Measurements from ENCODE around the gene CTRB1.
"Not testable (repeated sequence)": the region's sequence is repeated elsewhere in the genome, so short reads cannot be mapped to it uniquely, and the experiment has no call there.

CTRB1 gene

DNA sequence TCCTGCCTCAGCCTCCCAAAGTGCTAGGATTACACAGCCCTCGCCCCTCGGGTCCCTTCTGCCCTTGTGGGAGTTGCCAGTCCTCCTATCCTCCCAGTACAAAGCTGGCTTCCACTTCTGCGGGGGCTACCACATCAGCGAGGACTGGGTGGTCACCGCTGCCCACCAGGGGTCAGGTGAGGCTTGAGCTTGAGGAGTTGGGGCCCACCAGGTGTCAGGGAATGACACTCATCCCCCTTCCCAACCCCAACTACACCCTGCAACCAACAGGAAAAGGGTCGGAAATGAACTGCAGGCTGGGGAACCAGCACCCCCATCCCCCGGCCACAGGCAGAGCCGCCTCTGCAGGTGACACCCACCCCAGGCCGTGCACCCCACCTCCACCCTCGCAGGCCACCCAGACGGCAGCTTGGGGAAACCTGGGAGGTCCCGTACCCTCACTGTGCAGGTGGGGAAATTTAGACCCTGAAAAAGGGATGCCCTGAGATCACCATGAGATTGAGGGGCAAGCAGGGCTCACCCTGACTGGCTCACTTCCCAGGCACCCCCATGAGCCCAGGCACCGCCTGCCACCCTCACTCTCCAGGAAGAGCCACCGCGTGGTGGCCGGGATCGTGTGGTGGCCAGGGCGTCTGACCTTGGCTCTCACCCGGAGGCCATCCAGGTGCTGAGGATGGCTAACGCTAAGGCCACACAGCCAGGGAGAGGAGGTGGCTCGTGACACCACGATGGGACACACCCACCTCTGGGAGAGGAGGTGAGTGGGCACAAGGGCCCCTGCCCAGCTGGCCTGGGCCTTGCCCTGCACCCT lies 8.0 kb downstream of the CTRB1 start:
- no peak for DNase-seq

DNA sequence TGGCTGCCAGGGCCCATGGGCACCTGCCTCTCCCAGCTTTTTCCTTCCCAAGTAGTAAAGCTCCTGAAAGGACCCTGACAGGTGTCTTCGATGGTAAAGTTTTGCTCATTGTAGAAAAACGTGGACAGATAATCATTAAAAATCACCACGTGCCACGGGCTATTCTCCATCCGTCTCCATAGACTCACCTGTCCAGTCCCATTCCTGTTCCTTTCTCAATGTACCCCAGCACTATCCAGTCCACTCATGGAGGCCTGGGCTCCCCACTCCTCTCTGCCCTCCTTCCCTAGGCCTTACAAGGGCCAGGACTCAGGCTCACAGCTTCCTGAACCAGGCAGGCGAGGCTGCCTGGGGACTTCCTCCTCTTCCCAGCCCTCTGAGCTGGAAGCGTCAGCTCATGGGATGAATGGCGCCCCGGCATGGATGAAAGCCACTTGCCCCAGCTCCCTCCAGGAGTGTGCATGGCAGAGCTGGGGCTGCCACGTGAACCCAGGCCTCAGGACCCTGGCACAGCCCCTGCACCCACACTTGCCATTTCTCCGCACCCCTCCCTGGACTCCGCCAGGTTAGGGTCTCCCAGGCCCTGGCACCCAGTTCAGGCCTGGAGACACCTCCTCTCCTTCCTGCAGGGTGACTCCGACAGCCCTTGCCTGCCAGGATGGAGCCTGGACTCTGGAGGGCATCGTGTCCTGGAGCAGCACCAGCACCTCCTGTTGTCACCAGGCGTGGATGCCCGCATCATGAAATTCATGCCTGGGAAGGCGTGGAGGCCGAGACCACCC lies 8.8 kb downstream of the CTRB1 start:
- no peak for DNase-seq

DNA sequence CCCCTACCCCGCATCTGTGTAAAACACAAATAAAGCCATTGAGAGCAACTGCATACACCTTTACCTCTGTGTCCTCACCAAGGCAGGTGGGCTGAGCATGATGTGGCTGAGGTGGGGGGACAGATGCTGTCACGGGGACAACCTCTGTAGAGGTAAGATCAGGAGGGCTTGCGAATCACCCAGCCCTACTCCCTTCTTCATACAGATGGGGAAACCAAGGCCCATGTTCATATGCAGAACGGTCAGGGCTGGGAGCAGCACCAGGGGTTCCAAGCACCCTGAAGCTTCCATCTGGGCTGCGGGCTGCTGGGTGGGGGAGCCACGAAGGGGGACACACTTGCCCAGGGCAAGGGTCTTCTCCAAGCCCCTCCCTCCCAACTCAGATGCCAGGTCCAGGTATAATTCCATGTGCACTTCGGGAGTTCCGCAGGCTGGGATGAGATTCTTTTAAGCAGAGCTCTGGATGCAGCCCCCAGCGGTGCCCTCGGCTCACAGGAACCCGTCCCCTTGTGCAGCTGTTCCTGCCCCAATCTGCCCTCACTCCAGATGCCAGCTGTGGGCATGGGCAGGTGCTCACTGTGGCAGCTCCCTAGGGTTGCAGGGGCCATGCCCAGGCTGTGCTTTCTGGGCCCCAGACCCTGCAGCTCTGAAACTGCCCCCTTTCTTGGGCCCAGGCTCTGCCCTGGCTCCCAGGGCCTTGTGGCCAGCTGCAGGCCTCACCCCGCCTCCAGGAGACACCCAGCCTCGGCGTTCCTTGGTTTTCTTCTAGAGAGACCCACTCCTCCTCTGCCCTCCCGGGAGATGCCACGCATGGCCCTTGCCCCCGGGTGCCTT lies 9.6 kb downstream of the CTRB1 start:
- no peak for DNase-seq

DNA sequence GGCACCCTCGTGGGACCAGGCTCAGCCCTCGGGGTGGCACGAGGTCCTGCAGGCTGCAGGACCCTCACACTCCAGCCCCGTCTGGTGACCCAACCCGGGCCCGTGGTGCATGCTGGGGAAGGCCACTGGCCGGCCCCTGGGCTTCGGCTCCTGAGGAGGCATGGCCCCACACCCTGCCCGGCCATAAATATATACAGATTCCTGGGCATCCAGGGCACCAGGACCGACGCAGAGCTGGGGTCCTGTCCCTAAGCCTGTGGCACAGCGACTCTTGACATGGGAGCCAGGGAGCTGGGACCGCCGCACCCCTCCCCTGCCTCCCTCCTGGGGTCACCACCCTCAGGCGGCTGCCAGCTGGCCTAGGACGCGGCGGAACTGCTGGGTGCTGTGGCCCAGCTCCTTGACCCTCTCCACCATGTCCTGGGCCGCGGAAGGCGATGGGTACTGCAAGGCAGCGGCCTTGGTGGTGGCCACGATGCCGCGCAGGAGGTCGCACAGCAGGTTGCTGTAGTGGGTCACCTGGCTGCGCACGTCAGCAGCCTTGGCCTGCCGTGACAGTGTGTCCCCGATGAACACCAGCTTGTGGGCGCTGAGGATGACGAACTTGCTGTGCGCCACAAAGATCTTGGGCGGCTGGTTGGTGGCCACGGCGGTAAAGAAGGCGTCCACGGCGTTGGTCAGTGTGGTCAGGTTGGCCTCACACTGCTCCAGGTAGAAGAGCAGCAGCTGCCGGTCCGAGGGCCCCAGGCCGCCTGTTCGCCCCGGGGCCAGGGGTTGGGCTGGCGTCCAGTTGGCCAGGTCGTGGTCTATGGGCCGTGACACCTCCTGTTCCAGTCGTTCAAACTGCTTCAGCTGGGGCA lies 10.6 kb downstream of the CTRB1 start:
- no peak for DNase-seq

DNA sequence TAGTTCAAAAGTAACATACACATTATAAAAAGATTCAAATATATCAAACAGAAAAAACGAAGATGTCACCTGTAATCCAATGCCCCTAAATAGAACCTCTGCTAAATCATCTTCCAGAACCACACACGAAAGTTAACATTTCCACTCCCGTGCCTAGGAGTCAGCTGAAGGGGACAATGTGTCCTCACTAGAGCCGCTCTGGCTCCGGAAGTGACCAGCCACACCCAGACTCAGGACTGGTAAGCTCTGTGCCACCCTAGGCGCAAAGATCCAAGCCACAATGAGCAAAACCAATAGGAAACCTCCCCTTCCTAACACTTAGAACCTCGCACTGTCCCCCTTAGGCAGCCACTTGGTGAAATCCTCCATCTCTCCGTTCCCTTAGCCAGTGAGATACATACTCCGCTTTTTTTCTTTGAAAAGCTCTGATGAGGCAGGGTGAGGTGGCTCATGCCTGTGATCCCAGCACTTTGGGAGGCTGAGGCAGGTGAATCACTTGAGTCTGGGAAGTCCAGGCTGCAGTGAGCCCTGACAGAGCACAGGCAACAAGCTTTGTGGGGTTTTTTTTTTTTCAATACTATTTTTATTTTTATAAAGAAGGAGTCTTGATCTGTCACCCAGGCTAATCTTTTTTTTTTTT lies 11.8 kb downstream of the CTRB1 start:
- DNase-seq: no peak

DNA sequence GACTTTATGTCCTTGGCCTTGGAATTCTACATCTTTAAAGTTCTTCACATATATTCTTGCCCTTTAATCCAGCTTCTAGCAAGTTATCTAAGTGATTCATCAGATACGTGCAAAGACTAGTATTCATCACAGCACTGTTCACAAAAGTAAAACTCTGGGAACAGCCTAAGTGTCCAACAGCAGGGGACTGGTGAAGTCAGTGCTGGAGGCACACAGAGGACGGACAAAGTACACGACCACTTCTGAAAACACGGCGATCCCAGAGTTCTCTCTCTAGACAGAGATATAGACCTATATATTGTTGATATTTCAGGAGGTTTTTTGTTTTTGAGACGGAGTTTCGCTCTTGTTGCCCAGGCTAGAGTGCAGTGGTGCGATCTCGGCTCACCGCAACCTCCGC lies 12.8 kb downstream of the CTRB1 start:
- no peak for DNase-seq

DNA sequence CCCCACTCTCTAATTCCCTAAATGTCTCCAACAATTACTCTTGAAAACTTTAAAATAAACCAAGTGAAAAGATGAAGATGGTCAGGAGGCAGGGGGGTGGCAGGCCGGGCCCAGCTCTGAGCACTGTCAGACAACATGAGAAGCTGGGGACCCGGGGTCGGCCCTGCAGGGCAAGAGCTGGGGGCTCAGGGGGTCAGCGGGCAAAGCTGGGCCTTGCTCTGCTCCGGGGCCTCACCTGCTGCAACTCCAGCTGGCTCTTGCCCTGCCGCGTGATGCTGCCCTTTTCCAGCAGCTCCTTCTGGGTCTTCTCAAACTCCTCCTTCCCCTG lies 14.8 kb downstream of the CTRB1 start:
- DNase-seq: no peak

DNA sequence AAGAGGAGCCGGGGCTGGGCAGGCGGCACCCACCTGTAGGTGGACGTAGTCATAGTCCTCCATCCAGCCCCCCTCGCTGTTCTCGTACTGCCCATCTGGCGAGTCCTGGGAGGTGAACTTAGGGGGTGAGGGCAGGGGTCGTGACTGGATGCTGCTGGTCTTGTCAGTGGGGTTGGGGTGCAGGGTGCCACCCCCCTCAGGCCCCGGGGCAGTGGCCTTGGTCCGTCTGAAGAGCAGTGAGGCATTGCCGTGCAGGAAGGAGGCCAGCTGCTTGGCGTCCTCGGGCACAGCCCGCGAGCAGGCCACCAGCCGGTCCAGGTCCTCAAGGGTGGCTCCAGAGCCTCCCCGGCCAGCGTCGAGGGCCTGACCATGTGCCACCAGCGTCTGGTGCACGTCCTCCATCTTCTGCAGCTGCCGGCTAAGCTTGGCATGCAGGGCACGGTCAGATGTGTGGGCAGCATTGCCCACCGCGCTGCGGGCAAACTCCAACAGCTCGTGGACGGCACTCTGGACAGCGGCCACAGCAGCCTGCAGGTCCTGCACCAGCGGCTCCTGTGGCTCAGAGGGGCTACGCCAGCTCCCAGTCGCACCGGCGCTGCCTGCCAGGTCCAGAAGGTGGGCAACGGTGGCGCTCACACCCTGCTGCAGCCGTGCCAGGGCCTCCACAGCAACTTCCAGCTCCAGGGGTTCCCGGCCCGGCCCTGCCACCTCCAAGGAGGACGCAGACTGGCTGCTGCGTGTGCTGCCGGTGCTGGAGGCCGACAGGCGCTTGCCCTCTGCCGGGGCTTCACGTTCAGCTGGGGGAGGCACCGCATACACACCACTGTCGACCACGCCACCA lies 16.3 kb downstream of the CTRB1 start:
- DNase-seq: no peak

DNA sequence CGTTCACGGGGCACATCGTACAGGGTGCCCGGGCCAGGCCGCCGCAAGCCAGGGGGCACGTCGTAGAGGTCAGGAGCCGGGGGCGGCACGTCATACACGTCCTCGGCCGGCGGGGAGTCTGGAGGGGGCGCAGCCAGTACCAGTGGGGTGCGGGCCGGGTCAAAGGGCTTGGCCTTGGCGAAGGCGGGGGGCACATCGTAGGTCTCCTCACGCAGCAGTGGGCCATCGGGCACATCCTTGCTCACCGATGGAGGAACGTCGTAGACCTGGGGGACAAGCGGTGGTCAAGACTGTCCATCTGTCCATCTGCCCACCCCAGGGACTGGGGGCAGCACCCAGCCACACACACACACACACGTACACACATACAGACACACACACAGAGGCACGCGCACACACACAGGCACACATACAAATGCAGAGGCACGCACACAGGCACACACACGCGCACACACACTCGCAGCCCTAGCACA lies 17.0 kb downstream of the CTRB1 start:
- no peak for DNase-seq

DNA sequence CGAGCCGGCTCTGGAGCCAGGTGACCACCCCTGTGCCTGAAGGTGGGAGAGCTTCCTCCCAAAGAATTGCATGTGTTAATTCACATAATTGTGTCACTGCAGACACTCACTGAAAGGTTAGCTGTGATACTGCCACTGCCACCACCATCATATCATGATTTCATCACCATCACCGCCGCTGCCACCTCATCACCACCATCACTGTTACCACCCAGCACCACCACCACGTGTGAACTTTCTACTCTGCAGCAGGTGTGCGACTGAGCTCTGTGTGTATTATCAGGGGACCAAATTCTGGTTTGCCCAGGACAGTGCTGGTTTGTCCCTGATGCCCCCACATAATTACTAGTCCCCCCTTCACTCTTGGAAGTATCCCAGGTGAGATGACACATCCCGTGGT lies 17.4 kb downstream of the CTRB1 start:
- DNase-seq: no peak

DNA sequence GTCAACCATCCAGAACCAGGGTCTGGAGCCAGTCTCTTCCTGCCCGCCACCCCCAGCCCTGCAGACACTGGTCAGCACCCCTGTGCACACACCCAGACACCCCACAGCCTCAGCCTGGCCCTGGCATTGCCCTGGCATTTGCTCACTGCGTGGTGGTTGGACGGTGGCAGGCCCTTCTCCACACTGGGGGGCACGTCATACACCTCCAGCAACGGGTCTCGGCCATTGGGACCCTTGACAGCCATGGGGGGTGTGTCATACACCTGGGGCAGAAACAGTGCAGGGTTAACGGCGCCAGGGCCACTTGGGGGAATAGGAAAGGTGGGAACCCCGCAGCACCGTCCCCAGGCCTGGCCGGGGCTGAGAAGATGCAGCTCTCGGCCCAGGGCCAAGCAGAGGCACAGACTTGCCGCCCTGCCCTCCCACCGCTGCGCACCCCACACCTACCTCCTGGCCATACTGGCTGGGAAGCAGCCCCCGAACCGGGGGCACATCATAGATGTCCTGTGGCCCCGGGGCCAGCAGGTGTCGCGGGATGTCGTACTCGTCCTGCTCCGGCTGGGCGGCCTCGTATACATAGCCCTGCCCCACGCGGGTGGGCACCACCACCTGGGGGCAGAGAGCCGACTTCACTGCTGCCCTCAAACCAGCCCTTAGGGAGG lies 18.1 kb downstream of the CTRB1 start:
- no peak for DNase-seq

DNA sequence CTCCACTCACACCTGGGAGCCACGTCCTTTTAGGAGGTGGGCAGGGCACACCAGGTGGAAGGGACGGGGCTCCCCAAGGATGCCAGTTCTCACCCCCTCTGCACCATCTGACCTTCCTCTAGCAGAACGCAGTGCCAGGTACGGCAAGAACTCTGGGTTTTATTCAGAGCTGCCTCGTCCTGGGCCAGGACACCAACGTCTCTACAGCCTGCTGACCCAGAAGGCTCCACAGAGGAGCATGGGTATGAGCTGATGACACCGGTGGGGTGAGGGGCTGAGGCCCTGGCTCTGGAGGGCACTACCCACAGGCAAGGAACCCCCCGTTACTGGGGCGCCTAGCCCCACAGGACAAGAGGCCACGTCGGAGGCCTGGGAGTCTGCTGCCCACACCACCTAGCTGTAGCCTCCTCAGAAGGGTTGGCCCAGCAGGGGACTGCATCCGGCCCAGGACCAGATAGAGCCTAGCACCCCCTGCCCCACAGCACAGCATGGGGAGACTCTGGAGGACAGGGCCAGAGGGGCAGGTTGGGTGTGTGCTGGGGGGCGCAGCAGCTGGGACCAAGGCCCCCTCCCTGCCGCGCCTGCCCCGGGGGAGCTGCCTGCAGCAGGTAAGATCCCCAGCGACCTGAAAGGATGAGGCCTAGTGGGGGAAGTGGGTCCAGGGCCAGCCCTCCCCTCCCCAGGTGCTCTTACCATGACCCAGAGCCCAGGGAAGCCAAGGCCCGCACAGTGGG lies 18.8 kb downstream of the CTRB1 start:
- DNase-seq: no peak

DNA sequence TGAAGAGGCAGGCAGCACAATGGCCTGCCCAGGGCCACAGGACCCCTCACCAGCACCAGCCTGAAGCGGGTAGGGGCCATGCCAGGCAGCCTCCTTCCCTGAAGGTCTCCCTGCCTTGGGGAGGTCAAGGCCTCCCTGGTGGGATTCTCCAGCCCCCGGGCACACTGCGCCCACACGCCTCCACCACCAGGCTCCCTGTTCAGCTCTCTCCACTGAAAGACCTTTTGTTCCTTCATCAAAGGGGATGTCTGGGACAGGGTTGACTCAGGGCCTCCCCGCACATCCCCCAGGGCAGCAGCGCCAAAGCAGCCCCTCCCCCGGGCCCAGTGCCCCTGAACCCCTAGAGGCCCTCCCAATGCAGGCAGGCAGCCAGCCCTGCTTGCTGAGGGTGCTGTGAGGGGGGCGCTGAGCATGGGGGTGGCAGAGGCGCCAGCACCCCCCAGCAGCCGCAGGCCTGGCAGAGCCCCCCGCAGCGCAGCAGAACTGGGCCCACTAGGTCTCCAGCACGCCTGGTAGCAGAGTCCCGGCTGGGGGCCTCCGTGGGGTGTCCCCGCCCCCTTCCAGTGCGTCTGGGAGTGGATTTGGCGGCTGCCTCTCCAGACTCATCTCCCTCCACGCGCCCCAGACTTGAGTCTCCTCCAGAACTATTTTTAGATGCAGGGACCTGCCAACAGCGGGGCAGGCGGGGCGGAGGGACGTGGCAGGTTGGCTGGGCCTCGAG lies 19.5 kb downstream of the CTRB1 start:
- DNase-seq: no peak

DNA sequence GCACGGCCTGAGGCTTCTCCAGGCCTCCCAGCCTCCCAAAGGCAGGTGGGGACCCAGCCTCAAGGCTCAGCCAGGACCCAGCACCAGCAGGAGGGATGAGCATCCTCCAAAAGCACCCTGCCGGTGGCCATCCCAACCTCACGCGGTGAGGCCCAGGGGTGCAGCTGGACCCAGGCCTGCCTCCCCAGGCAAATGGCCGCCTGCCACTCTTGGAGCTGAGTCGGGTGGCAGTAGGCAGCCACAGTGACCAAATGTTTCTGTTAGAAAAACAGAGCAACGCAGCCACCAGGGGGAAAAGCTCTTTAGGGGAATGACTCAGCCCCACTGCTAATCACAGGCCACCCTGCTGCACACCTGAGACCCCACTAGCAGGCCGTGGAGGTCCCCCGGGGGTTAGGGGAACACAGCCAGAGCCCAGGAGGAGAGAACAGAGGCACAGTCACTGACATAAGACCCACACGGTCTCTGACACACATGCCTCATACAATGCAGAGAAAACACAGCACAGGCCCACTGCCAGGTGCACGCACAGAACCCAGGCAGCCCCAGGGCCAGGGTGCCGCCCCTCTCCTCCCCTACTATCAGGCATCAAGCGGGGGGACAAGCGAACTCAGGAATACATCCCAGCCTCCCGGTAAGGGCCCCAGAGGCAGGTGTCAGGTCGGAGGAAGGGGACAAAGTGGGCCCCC lies 20.2 kb downstream of the CTRB1 start:
- no peak for DNase-seq

DNA sequence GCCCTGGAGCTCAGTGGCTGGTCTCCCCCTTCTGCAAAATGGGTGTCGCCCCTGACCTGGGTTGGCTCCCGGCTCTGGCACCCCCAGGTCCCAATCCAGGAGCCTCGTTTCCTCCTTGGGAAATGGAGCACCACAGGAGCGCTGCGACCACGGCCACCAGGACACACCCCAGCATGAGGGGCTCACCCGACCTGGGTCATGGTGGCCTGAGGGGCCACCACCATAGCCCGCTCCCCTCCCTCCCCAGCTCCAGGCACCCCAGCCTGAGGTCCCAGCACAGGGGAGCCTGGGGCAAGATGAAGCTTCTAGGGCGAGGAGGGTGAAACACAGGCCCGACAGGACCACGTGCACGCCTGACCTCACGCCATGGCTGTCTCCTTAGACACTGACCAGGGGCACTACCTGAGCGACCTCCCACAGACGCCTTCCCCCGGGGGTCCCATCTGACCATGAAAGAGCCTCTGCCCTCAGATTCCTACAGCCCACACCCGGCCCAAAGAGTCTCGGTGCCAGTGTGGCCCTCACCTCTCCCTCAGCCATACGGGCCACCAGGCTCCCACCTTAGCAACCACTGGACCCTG lies 20.8 kb downstream of the CTRB1 start:
- no peak for DNase-seq

DNA sequence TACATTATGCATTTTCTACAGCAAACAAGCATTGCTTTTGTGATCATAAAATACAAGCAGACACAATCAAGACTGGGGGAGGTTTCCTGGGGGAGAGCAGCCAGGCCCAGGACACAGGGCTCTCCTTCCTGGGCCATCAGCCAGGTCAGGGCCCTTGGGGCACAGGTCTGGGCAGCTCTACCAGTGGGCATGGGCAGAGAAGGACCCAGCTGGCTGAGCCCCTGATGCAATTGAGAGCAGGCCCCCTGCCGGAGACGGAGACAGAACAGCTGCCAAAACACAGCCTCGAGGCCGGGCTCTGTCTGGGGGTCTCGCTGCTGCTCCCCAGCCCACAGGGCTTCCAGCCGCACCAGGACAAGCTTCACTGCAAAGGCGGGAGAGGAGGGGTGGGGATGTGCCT lies 21.8 kb downstream of the CTRB1 start:
- DNase-seq: not testable (repeated sequence)

DNA sequence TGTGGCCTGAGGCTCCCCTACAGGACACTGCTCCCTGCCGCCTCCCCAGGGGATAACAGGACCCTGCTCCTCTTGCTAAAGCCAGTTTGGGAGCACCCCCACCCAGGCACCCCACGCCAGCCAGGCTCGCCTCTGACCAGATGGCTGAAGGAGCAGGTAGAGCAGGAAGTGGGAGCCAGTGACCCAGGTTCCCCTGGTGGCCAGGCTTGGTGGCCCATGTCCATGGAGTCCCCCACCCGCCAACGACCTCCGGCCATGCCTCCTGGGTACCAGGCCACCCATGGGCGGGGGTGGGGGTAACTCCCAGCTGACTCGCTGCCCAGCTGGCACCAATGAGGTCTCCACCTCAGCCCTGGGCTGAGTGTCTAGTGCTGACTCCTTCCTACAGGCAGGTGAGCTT lies 22.6 kb downstream of the CTRB1 start:
- DNase-seq: no peak

DNA sequence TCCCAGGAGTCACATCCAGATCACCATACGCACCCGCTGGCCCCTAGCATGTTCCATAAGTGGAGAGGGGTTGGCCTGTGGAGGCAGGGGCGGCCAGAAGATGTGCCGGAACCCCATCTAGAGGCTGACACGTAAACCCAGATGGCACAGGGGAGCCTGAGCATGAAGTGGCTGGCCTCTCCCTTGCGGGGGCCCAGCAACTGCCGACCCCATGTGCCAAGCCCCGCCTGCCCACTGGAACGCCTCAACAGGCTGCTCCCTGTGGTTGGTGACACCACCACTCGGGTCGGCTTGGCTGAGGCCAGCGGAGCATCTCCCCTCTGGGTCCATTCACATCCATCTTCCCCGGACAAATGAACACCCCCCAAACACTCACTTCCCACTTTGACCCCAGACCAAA lies 23.2 kb downstream of the CTRB1 start:
- no peak for DNase-seq
